GM21423 (cell line): ENCODE data around the gene CHODL.

ENCODE experiments used
- ATAC-seq: cut with Tn5 transposase; IDR thresholded peaks from one replicate; pipeline ENCODE4 v1.9.1; 2021; ENCODE audit warnings: mild to moderate bottlenecking, moderate library complexity; ENCODE audit not compliant: unreplicated experiment

CHODL gene

GRCh38 chr21:18244671-18245463 is at the start of gene CHODL:
CHODL (plus strand) TSS chr21:18244833; CDS start chr21:18245224, 391 bp downstream.
- ATAC-seq: no peak

- no peak for ATAC-seq
These were observed 39.7 kb upstream of the CHODL start for GRCh38 chr21:18204931-18205330.

- no peak for ATAC-seq
These were observed 26.3 kb upstream of the CHODL start for GRCh38 chr21:18218331-18218730.

GRCh38 chr21:18220498-18220897 is 24.1 kb upstream of the CHODL start:
- no peak for ATAC-seq

GRCh38 chr21:18222346-18222745 is 22.3 kb upstream of the CHODL start:
- no peak for ATAC-seq

GRCh38 chr21:18228060-18228739 is 16.4 kb upstream of the CHODL start:
- no peak for ATAC-seq

GRCh38 chr21:18235545-18235944 is 9.1 kb upstream of the CHODL start:
- ATAC-seq: no peak

- no peak for ATAC-seq
These were observed 883 bp downstream of the CHODL start for GRCh38 chr21:18245464-18245967.

GRCh38 chr21:18248171-18248570 is 3.5 kb downstream of the CHODL start:
- no peak for ATAC-seq

- ATAC-seq: no peak
These were observed 5.0 kb downstream of the CHODL start for GRCh38 chr21:18249672-18250071.

GRCh38 chr21:18251065-18251464 is 6.4 kb downstream of the CHODL start:
- ATAC-seq: no peak

- ATAC-seq: no peak
These were observed 7.6 kb downstream of the CHODL start for GRCh38 chr21:18252256-18252655.

- ATAC-seq: no peak
These were observed 8.0 kb downstream of the CHODL start for GRCh38 chr21:18252680-18253079.

- ATAC-seq: no peak
These were observed 8.6 kb downstream of the CHODL start for GRCh38 chr21:18253221-18253620.

GRCh38 chr21:18253799-18254198 is 9.2 kb downstream of the CHODL start:
- ATAC-seq: no peak

GRCh38 chr21:18265944-18266343 is 21.3 kb downstream of the CHODL start:
- ATAC-seq: no peak

GRCh38 chr21:18267496-18267895 is 22.9 kb downstream of the CHODL start:
- no peak for ATAC-seq

GRCh38 chr21:18268906-18269305 is 24.3 kb downstream of the CHODL start:
- no peak for ATAC-seq

- ATAC-seq: no peak
These were observed 25.2 kb downstream of the CHODL start for GRCh38 chr21:18269856-18270255.

GRCh38 chr21:18273400-18273799 is 28.8 kb downstream of the CHODL start:
- ATAC-seq: no peak

GRCh38 chr21:18274370-18274769 is 29.7 kb downstream of the CHODL start:
- no peak for ATAC-seq

- no peak for ATAC-seq
These were observed 31.1 kb downstream of the CHODL start for GRCh38 chr21:18275781-18276180.
